Activated naive CD8-positive, alpha-beta T cell treated with anti-CD3 and anti-CD28 coated beads, Interleukin-2, amount 10 ng/mL, durations not matched to agents 7 days and 5 days (primary cell): ENCODE measurements around the gene CCDC61. TPM values are rescaled to one million over a fixed set of nuclear protein-coding genes. Genes with fewer than 3 reads are reported as not detected.

Source experiments
- ATAC-seq: fragments of 150-1000 bp; cut with Tn5 transposase; one replicate; pipeline ENCODE4 v1.10.0; 2021; ENCODE audit warnings: low read depth, moderate library complexity
- POLR2A ChIA-PET: fragments of 350-600 bp; sonication (Branson Sonifier 250); formaldehyde crosslinking; loops from one replicate; lab custom pipeline; 2021; ENCODE audit warnings: antibody characterized with exemption; lab: Charles Lee
- DNase-seq: peaks from one replicate; pipeline ENCODE4 v3.0.0; 2021
- H3K27ac Mint-ChIP-seq: one replicate; pipeline ENCODE4 v1.8.0; 2022; ENCODE audit warnings: mild to moderate bottlenecking, mixed read lengths
- H3K27me3 Mint-ChIP-seq: one replicate; pipeline ENCODE4 v1.8.0; 2022; ENCODE audit warnings: mild to moderate bottlenecking, moderate library complexity, mixed read lengths
- H3K36me3 Mint-ChIP-seq: one replicate; pipeline ENCODE4 v1.8.0; 2021; ENCODE audit warnings: mild to moderate bottlenecking, mixed read lengths
- H3K4me1 Mint-ChIP-seq: one replicate; pipeline ENCODE4 v1.8.0; 2021; ENCODE audit warnings: mixed read lengths
- H3K4me3 Mint-ChIP-seq: one replicate; pipeline ENCODE4 v1.8.0; 2022; ENCODE audit warnings: mild to moderate bottlenecking, moderate library complexity, mixed read lengths
- H3K9me3 Mint-ChIP-seq: one replicate; pipeline ENCODE4 v1.8.0; 2021; ENCODE audit warnings: mixed read lengths
- total RNA-seq, 2 experiments: library from RNA; stranded (reverse); gene quantifications; one replicate each; pipeline ENCODE4 v1.2.3, GENCODE V29; 2021

CCDC61 gene
- total RNA-seq, 2 experiments from 2014 or later: 31.5 to 34.2 TPM

DNA sequence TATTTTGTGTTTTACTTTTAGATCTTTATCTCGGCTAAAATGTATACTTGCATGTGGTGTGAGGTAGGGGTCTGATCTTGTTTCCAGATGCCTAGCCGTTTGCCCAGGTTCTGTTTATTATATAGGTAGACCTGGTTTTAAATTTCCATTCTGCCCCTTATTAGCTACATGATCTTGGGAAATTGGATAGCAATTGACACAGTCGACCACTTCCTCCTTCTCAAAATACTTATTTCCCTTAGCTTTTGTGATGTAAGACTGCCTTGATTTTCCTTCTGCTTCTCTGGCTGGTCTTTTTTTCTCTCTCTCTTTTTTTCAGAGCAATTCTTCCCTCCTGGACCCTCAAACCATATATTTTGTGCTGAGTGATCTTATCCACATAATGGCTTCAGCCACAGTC lies 30.6 kb downstream of the CCDC61 start:
- Mint-ChIP-seq H3K27me3 (peaks cover 32% of the 10 kb centered on the region), H3K4me3 (no peak overlapping the region), H3K27ac (no peak overlapping the region), H3K4me1 (peaks cover 14% of the 10 kb centered on the region), H3K36me3 (no peaks in the 10 kb centered on the region), H3K9me3 (no peaks in the 10 kb centered on the region)
- no peak for DNase-seq
- ATAC-seq: no peak
- POLR2A ChIA-PET: no interaction called here

DNA sequence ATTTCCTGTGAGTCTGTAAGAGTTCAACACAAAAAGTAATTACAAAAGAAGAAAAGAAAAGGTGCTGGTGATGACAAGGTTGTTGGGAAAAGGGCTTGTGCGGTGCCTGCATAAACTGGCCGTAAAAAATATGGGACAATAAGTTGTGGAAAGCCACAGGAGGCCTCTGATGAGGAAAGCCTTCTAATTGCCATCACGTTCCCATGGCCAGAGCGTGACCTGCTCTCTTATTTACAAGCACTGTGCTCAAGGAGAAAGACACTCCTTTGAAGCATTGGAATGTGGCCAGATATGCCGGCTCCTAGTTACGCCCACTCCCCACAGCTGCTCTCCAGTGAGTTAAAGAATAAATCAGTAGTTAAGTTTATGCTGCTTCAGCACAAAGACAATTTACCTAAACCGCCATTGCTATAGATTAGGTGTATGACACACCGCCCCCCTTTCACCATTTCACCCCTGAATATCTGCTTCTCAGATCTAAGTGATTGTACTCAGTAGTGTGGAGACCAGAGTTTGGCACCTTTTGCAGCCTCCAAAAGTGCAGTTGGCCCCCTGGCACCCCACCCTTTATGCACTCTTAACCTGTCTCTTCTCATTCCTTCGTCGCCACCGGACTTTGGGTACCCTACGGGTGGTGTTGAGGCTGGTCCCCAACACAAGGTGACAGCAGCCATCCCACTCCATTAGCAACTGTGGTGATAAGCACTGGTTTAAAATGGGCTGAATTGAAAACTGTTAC lies 35.7 kb downstream of the CCDC61 start:
- Mint-ChIP-seq H3K4me1 (peaks cover 9% of the 10 kb centered on the region), H3K27me3 (peaks cover 7% of the 10 kb centered on the region), H3K27ac (no peak overlapping the region), H3K9me3 (no peaks in the 10 kb centered on the region), H3K4me3 (no peak overlapping the region), H3K36me3 (no peaks in the 10 kb centered on the region)
- POLR2A ChIA-PET: no interaction called here
- no peak for DNase-seq
- no peak for ATAC-seq

DNA sequence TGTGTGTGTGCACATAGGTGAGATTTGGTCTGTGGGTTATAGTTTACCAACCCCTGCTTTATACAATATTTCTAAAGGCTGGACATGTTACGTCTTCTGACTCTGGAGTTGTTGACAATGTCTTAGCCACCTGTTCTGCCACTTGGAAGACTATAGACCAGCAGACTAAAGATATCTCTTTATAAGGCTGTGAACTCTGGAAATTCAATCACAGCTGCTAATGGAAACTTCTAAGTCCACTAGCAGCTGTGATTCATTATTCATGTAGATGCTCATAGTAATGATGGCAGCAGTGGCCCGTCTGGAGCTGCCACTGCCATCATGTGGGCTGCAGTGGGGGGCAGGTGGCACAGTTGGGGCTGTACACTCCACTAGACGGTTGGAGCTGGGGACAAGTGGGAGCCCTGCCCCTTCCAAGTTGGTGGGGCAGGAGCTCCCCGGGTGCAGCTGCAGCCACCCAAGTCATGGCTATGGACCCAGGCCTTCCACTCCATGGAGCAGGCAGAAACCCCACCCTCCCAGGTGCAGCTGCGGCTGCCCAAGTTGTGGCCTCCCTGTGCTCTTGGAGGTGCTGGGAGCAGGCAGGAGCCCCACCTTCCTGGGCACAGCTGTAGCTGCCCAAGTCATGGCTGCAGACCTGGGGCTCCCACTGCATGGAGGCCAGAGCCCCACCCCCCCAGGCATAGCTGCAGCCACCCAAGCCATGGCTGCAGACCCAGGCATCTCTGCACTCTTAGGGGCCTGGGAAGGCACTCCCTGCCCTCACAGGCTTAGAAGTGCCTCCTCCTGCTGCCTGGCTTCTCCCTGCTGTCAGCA lies 36.7 kb downstream of the CCDC61 start:
- POLR2A ChIA-PET: no interaction called here
- H3K27ac Mint-ChIP-seq: no peak overlapping the region
- H3K27me3 Mint-ChIP-seq: peaks cover 7% of the 10 kb centered on the region
- no peak overlapping the region for H3K4me3 Mint-ChIP-seq
- peaks cover under 1% of the 10 kb centered on the region for H3K36me3 Mint-ChIP-seq
- no peaks in the 10 kb centered on the region for H3K9me3 Mint-ChIP-seq
- ATAC-seq: no peak
- no peak for DNase-seq
- H3K4me1 Mint-ChIP-seq: peaks cover 1% of the 10 kb centered on the region

DNA sequence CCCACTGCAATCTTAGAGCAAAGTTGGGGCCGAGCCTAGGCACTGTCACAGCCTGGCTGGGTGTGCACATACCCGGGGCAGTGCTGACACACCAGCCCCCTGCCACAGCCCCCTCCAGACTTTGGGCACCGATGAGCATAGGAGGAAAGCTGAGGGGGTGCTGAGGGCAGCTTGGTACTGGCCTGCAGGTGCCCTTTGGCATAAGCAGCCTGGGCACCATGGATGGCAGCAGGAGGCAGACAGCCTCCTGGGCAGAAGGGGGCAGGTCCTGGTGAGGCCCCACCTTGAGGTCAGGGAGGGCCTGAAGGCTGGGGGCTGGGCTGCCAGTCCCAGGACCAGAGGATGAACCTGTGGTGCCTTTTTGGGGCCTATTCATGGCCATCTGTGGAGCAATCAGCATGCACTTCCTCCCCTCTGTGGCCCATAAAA lies 37.3 kb downstream of the CCDC61 start:
- peaks cover 1% of the 10 kb centered on the region for H3K4me1 Mint-ChIP-seq
- H3K27me3 Mint-ChIP-seq: peaks cover 8% of the 10 kb centered on the region
- POLR2A ChIA-PET: no interaction called here
- H3K9me3 Mint-ChIP-seq: no peaks in the 10 kb centered on the region
- H3K4me3 Mint-ChIP-seq: no peak overlapping the region
- H3K36me3 Mint-ChIP-seq: peaks cover 2% of the 10 kb centered on the region
- ATAC-seq: no peak
- no peak overlapping the region for H3K27ac Mint-ChIP-seq
- no peak for DNase-seq

DNA sequence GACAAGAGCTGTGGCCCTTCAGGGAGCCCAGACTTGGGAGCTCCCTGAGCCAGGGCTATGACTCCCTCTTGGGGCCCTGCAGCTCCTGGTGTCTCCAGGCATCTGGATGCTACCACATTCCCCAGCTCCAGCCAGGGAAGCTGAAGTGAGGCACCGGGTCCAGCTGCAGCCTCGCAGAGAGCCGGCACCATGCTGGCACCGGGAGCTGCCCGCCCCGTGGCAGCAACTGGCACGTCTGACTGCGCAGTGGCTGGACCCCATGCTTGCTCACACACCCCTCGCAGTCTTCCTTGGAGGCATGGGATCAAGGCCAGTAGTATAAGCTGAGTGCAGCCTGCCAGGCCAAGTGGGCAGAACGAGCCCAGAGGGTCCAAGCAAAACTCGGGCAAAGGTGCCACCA lies 38.1 kb downstream of the CCDC61 start:
- no peaks in the 10 kb centered on the region for H3K9me3 Mint-ChIP-seq
- peaks cover 1% of the 10 kb centered on the region for H3K4me1 Mint-ChIP-seq
- ATAC-seq (no peak), DNase-seq (no peak)
- H3K4me3 Mint-ChIP-seq: no peak overlapping the region
- H3K36me3 Mint-ChIP-seq: peaks cover 2% of the 10 kb centered on the region
- peaks cover 8% of the 10 kb centered on the region for H3K27me3 Mint-ChIP-seq
- no peak overlapping the region for H3K27ac Mint-ChIP-seq
- POLR2A ChIA-PET: interaction anchor here (0.6 kb wide), 1 partner anchor 131 kb away, joined by 3 read pairs; the partner anchor contains the start of gene MYPOP

DNA sequence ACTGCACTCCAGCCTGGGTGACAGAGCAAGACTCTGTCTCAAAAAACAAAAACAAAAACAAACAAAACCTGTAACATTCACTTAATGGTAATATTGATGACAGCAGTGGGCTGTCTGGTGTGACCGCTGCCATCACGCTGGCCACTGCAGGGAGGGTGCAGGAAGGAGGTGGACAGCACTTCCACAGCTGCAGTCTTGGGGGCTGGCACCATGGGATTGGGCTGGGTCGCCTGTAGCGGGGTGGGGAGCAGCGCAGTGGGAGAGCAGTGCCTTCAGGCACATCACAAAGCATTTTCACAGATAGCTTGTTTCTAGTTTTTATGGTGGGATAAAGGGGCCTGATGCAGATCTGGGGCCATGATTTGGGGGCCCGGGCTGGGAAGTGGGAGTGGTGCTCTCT lies 40.3 kb downstream of the CCDC61 start:
- H3K36me3 Mint-ChIP-seq: peaks cover 2% of the 10 kb centered on the region
- H3K27me3 Mint-ChIP-seq: peaks cover 12% of the 10 kb centered on the region
- ATAC-seq (no peak), DNase-seq (no peak)
- H3K27ac Mint-ChIP-seq: no peak overlapping the region
- H3K4me1 Mint-ChIP-seq: no peaks in the 10 kb centered on the region
- H3K9me3 Mint-ChIP-seq: no peaks in the 10 kb centered on the region
- POLR2A ChIA-PET: no interaction called here
- H3K4me3 Mint-ChIP-seq: no peak overlapping the region

DNA sequence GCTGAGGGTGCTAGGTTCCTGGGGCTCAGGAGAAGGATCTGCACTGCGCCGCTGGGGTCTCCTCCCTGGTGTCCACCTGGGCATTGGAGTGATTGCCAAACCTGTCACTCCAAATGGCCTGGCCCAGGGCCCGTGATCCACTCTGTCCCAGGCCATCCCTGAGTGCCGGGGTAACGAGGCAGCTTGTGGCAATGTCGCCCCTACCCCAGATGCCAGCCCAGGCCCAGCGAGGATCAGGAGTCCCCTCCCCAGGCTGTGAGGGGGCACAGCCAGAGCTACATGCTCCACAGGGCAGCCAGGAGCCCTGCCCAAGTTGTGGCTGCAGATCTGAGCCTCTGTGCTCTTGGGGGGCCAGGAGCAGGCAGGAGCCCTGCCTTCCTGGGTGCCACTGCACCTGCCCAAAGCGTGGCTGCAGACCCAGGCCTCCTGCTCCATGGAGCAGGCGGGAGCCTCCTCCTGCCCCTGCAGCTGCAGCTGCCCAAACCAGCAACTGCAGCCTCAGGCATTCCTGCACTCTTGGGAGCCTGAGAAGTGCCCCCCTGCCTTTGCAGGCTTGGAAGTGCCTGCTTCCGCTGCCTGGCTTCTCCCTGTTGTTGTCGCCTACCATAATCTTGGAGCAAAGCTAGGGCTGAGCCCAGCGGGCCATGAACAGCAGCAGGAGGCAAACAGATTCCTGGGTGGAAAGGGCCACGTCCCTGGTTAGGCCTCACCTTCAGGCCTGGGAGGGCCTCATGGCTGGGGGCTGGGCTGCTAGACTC lies 40.9 kb downstream of the CCDC61 start:
- Mint-ChIP-seq H3K4me1 (no peaks in the 10 kb centered on the region), H3K27me3 (peaks cover 12% of the 10 kb centered on the region), H3K27ac (no peak overlapping the region), H3K9me3 (no peaks in the 10 kb centered on the region), H3K4me3 (no peak overlapping the region), H3K36me3 (peaks cover 2% of the 10 kb centered on the region)
- ATAC-seq (no peak), DNase-seq (no peak)
- POLR2A ChIA-PET: interaction anchor here (0.7 kb wide), 1 partner anchor 53 kb away, joined by 4 read pairs; no protein-coding TSS in a partner anchor

DNA sequence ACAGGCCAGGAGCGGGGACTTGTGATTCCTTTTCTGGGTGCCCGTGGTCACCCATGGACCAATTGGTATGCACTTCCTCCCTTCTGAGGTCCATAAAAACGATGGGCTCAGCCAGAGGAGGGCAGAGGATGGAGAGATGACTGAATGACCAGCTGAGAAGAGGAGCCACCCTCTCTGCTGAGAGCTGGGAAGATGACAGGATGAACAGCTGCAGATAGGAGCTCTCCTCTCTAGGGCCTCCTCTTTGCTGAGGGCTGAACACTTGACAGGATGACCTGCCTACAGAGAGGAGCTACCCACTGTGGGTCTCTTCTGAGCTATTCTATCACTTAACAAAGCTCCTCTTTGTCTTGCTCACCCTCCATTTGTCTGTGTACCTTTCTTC lies 41.5 kb downstream of the CCDC61 start:
- POLR2A ChIA-PET: interaction anchor here (0.7 kb wide), 1 partner anchor 53 kb away, joined by 4 read pairs; no protein-coding TSS in a partner anchor

DNA sequence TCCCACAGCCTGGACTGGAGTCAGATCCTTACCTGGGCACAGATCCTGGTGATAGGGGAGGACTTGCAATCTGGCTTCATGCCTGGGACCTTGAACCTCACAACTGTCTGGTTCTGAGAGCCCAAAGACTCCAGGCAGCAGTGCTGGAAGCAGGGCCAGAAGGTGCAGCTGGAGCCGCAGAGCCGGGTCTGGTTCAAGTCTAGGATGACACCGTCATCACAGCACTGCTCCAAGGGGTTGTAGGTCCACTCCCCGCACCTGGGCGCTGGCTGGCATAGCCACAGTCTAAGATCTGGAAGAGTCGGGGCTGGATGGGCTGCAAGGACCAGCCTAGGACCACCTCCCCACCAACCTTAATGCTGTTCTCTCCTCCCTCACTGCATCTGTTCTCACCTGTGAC lies 44.9 kb downstream of the CCDC61 start:
- H3K4me1 Mint-ChIP-seq: no peaks in the 10 kb centered on the region
- ATAC-seq: no peak
- H3K4me3 Mint-ChIP-seq: no peak overlapping the region
- peaks cover 25% of the 10 kb centered on the region for H3K27me3 Mint-ChIP-seq
- POLR2A ChIA-PET: no interaction called here
- no peak for DNase-seq
- H3K36me3 Mint-ChIP-seq: peaks cover 2% of the 10 kb centered on the region
- H3K27ac Mint-ChIP-seq: no peak overlapping the region
- H3K9me3 Mint-ChIP-seq: no peaks in the 10 kb centered on the region

More for the DNA sequence above, 41.5 kb downstream of the CCDC61 start:
- Mint-ChIP-seq H3K9me3 (no peaks in the 10 kb centered on the region), H3K4me3 (no peak overlapping the region), H3K36me3 (peaks cover 2% of the 10 kb centered on the region), H3K4me1 (no peaks in the 10 kb centered on the region), H3K27ac (no peak overlapping the region), H3K27me3 (peaks cover 14% of the 10 kb centered on the region)
- ATAC-seq: no peak
- no peak for DNase-seq

DNA sequence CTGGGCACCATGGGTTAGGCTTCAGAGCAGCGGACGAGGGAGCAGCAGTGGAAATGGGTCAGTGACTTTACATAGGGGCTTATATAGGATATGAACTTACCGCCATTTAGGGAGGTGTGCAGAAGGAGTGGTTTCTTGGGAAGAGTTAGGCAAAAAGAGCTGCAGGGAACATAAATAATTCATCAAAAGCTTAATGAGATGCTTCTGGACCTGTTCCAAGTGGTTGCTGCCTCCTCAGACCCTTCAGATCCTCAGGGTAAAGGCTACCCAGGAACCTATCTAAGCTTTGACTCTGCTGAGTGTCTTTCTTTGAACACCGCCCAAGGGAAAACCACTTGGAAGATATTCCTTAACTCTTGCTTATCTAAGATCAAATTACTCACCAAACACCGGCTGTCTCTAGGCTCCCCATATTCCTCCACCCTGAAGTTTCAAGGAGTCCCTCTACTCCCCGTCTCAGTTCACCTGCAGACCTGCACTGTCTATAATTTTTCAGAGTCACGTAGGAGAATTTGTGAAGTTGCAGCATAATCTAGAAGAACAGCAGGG lies 45.8 kb downstream of the CCDC61 start, which contains the start of gene IGFL4:
IGFL4 (minus strand) TSS at position 51 of the 549 bp plus-strand sequence; CDS start at position 11, 40 bp downstream.
- no peak for ATAC-seq

DNA sequence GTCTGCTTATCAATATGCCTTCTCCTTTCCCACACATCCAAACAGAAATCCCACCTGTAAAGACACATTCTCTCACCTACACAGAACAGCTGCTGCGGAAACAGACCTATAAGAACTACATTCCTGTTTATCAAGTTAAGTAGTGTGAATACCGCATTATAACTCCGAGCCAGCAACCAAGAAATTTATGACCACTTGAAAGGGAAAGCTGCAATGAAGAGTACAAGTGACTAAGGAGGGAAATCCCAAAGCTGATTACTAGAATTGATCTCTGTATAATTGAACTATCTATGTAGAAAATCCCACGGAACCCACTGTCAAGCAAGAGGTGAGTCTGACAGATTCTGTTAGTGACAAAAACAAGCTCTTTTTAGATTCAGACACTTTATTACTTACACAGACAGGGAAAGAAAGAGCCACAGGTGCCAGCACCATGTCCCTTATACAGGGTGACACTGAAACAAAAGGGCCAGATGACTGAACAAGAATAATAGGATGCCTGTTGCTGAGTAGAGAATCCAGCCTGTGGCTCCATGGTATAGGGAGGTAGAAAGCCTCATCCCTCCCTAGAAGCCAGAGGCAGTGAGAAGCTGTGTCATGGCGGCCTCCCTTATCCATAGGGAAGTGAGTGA lies 47.1 kb downstream of the CCDC61 start:
- peaks cover 30% of the 10 kb centered on the region for H3K27me3 Mint-ChIP-seq
- no peak overlapping the region for H3K27ac Mint-ChIP-seq
- peaks cover 1% of the 10 kb centered on the region for H3K9me3 Mint-ChIP-seq
- no peaks in the 10 kb centered on the region for H3K36me3 Mint-ChIP-seq
- ATAC-seq: no peak
- DNase-seq: no peak
- POLR2A ChIA-PET: interaction anchor here (0.6 kb wide), 1 partner anchor 423 kb away, joined by 3 read pairs; no protein-coding TSS in a partner anchor
- H3K4me3 Mint-ChIP-seq: no peak overlapping the region
- H3K4me1 Mint-ChIP-seq: no peaks in the 10 kb centered on the region

More for the DNA sequence above, 45.8 kb downstream of the CCDC61 start, which contains the start of gene IGFL4:
- Mint-ChIP-seq H3K27me3 (peaks cover 22% of the 10 kb centered on the region), H3K4me1 (no peaks in the 10 kb centered on the region), H3K36me3 (peaks cover 2% of the 10 kb centered on the region), H3K9me3 (no peaks in the 10 kb centered on the region), H3K4me3 (no peak within 1 kb of the TSS), H3K27ac (no peak within 1 kb of the TSS)
- DNase-seq: no peak
- POLR2A ChIA-PET: no interaction called here

DNA sequence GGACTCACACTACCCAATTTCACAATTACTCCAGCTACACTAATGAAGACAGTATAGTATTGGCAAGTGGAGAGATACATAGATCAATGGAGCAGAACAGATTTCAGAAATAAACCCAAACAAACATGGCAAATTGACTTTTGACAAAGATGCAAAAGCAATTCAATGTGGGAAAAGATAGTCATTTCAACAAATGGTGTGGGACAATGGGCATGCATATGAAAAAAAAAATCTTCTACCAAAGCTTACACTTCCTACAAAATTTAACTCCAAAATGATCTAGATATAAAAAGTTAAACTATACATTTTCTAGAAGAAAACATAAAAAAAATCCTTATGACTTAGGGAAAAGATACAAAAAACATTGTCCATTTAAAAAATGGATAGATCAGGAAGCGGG lies 48.3 kb downstream of the CCDC61 start:
- H3K4me3 Mint-ChIP-seq: no peak overlapping the region
- POLR2A ChIA-PET: no interaction called here
- ATAC-seq (no peak), DNase-seq (no peak)
- no peaks in the 10 kb centered on the region for H3K4me1 Mint-ChIP-seq
- peaks cover 42% of the 10 kb centered on the region for H3K27me3 Mint-ChIP-seq
- no peak overlapping the region for H3K27ac Mint-ChIP-seq
- H3K36me3 Mint-ChIP-seq: no peaks in the 10 kb centered on the region
- peaks cover 1% of the 10 kb centered on the region for H3K9me3 Mint-ChIP-seq
